MV-4-11 (cell line): ENCODE results near the gene NCF2.
A peak's percentile ranks its signal among the peaks of the same experiment; 100 is the strongest.

Source experiments
- DNase-seq: peaks from one replicate; lab custom pipeline; 2025; lab: John Stamatoyannopoulos, UW

The NCF2 gene

GRCh38 chr1:183551924-183552323, 38.3 kb downstream of the NCF2 start:
- no peak for DNase-seq

- DNase-seq, result no peak
Measured at GRCh38 chr1:183550915-183551314, 39.3 kb downstream of the NCF2 start.

- DNase-seq, result peak; percentile 30
Measured at GRCh38 chr1:183548116-183548515, 42.1 kb downstream of the NCF2 start.

GRCh38 chr1:183546427-183546826, 43.8 kb downstream of the NCF2 start:
- no peak for DNase-seq

GRCh38 chr1:183544598-183545297, 45.5 kb downstream of the NCF2 start:
- DNase-seq, result no peak

GRCh38 chr1:183543619-183544204, 46.5 kb downstream of the NCF2 start:
- peak; percentile 60 for DNase-seq

- no peak for DNase-seq
Measured at GRCh38 chr1:183537405-183537804, 52.9 kb downstream of the NCF2 start.

- DNase-seq, result no peak
Measured at GRCh38 chr1:183533617-183534174, 56.6 kb downstream of the NCF2 start.

GRCh38 chr1:183528577-183528976, 61.7 kb downstream of the NCF2 start:
- DNase-seq, result no peak

- DNase-seq, result no peak
Measured at GRCh38 chr1:183522104-183522503, 68.2 kb downstream of the NCF2 start.

- no peak for DNase-seq
Measured at GRCh38 chr1:183520379-183520778, 69.9 kb downstream of the NCF2 start.

- DNase-seq, result no peak
Measured at GRCh38 chr1:183517401-183517800, 72.9 kb downstream of the NCF2 start.

- DNase-seq, result no peak
Measured at GRCh38 chr1:183516725-183517124, 73.5 kb downstream of the NCF2 start.

GRCh38 chr1:183515002-183515689, 75.1 kb downstream of the NCF2 start:
- no peak for DNase-seq

GRCh38 chr1:183514235-183514634, 76.0 kb downstream of the NCF2 start:
- DNase-seq, result no peak

GRCh38 chr1:183512450-183512849, 77.8 kb downstream of the NCF2 start:
- no peak for DNase-seq

GRCh38 chr1:183508694-183509093, 81.6 kb downstream of the NCF2 start:
- no peak for DNase-seq

GRCh38 chr1:183506561-183506960, 83.7 kb downstream of the NCF2 start:
- no peak for DNase-seq
